ENCODE results near the gene CHORDC1.
"Not testable (repeated sequence)": the region's sequence is repeated elsewhere in the genome, so short reads cannot be mapped to it uniquely, and the experiment has no call there.

The CHORDC1 gene

GRCh38 chr11:90207992-90208391 is 14.9 kb downstream of the CHORDC1 start:
- not testable (repeated sequence) for H3K27me3 ChIP-seq (ENCODE audit: control insufficient read depth, insufficient read depth, low read length); H3K4me1 ChIP-seq (ENCODE audit: control insufficient read depth, insufficient read depth, low read length); H3K4me3 ChIP-seq (ENCODE audit: low read length); H3K9ac ChIP-seq (ENCODE audit: low read length); H3K9me3 ChIP-seq (ENCODE audit: control insufficient read depth, low read length); H3K36me3 ChIP-seq (ENCODE audit: control insufficient read depth, insufficient read depth, low read length)

- no peaks in the 10 kb centered on the region for H3K36me3 ChIP-seq (ENCODE audit: control insufficient read depth, insufficient read depth, low read length)
- no peaks in the 10 kb centered on the region for H3K9me3 ChIP-seq (ENCODE audit: control insufficient read depth, low read length)
- no peak overlapping the region for H3K9ac ChIP-seq (ENCODE audit: low read length)
- no peak overlapping the region for H3K4me3 ChIP-seq (ENCODE audit: low read length)
- H3K4me1 ChIP-seq (ENCODE audit: control insufficient read depth, insufficient read depth, low read length), result no peaks in the 10 kb centered on the region
- H3K27me3 ChIP-seq (ENCODE audit: control insufficient read depth, insufficient read depth, low read length), result no peaks in the 10 kb centered on the region
Observed at GRCh38 chr11:90204832-90205646, 17.8 kb downstream of the CHORDC1 start.

DNA sequence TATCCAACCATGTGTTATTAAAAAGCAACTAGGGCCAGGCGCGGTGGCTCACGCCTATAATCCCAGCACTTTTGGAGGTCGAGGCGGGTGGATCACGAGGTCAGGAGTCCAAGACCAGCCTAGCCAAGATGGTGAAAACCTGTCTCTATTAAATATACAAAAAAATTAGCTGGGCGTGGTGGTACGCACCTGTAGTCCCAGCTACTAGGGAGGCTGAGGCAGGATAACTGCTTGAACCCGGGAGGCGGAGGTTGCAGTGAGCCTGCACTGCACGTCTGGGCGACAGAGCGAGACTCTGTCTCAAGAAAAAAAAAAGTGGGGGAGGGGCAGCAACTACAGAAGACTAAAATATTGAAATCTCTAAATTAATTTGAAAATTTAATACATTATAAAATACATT is 18.4 kb downstream of the CHORDC1 start:
- no peak overlapping the region for H3K4me3 ChIP-seq (ENCODE audit: low read length)
- H3K9ac ChIP-seq (ENCODE audit: low read length), result no peak overlapping the region
- no peaks in the 10 kb centered on the region for H3K27me3 ChIP-seq (ENCODE audit: control insufficient read depth, insufficient read depth, low read length)
- no peaks in the 10 kb centered on the region for H3K9me3 ChIP-seq (ENCODE audit: control insufficient read depth, low read length)
- H3K4me1 ChIP-seq (ENCODE audit: control insufficient read depth, insufficient read depth, low read length), result no peaks in the 10 kb centered on the region
- H3K36me3 ChIP-seq (ENCODE audit: control insufficient read depth, insufficient read depth, low read length), result no peaks in the 10 kb centered on the region

- no peaks in the 10 kb centered on the region for H3K9me3 ChIP-seq (ENCODE audit: control insufficient read depth, low read length)
- no peak overlapping the region for H3K4me3 ChIP-seq (ENCODE audit: low read length)
- no peak overlapping the region for H3K9ac ChIP-seq (ENCODE audit: low read length)
- H3K4me1 ChIP-seq (ENCODE audit: control insufficient read depth, insufficient read depth, low read length), result no peaks in the 10 kb centered on the region
- no peaks in the 10 kb centered on the region for H3K36me3 ChIP-seq (ENCODE audit: control insufficient read depth, insufficient read depth, low read length)
- no peaks in the 10 kb centered on the region for H3K27me3 ChIP-seq (ENCODE audit: control insufficient read depth, insufficient read depth, low read length)
Observed at GRCh38 chr11:90202342-90202741, 20.5 kb downstream of the CHORDC1 start.

DNA sequence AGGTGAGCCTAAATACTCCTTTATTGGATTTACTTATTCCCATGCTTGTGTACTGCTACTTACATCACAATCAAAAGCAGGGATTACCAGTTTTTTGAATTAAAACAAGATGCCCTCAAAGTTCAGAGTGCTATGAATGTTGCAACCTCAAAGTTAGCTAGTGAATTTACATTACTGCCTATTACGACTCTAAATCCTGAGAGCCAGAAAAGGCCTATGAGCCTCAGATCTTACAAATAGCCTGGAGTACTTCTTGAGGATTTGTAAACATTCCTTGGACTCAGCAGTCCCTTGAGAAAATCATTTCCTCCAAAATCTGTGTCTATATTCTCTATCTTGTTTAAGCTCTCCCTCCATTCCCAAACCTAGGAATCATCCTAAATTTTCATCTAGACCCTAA is 25.5 kb downstream of the CHORDC1 start:
- H3K4me1 ChIP-seq (ENCODE audit: control insufficient read depth, insufficient read depth, low read length), result no peaks in the 10 kb centered on the region
- H3K27me3 ChIP-seq (ENCODE audit: control insufficient read depth, insufficient read depth, low read length), result no peaks in the 10 kb centered on the region
- no peak overlapping the region for H3K9ac ChIP-seq (ENCODE audit: low read length)
- no peaks in the 10 kb centered on the region for H3K36me3 ChIP-seq (ENCODE audit: control insufficient read depth, insufficient read depth, low read length)
- H3K4me3 ChIP-seq (ENCODE audit: low read length), result no peak overlapping the region
- H3K9me3 ChIP-seq (ENCODE audit: control insufficient read depth, low read length), result no peaks in the 10 kb centered on the region

- no peak overlapping the region for H3K4me3 ChIP-seq (ENCODE audit: low read length)
- H3K36me3 ChIP-seq (ENCODE audit: control insufficient read depth, insufficient read depth, low read length), result no peaks in the 10 kb centered on the region
- H3K27me3 ChIP-seq (ENCODE audit: control insufficient read depth, insufficient read depth, low read length), result no peaks in the 10 kb centered on the region
- no peak overlapping the region for H3K9ac ChIP-seq (ENCODE audit: low read length)
- H3K9me3 ChIP-seq (ENCODE audit: control insufficient read depth, low read length), result no peaks in the 10 kb centered on the region
- no peaks in the 10 kb centered on the region for H3K4me1 ChIP-seq (ENCODE audit: control insufficient read depth, insufficient read depth, low read length)
Observed at GRCh38 chr11:90192869-90193582, 29.8 kb downstream of the CHORDC1 start.

DNA sequence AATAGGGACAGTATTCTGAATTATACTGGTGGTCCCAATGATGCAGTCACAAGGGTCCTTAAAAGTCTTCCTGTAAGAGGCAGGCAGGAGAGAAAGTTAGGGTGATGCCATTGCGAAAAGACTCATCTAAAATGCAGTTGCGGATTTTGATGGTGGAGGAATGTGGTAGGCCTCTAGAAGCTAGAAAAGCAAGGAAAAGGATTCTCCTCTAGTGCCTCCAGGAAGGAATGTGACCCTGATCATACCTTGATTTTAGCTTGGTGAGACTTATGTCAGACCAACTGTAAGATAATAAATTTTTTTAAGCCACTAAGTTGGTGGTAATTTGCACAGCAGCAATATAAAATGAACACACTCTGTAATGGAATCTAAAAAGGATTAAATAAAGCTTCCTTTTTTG is 33.8 kb downstream of the CHORDC1 start:
- no peaks in the 10 kb centered on the region for H3K9me3 ChIP-seq (ENCODE audit: control insufficient read depth, low read length)
- H3K9ac ChIP-seq (ENCODE audit: low read length), result no peak overlapping the region
- no peaks in the 10 kb centered on the region for H3K4me1 ChIP-seq (ENCODE audit: control insufficient read depth, insufficient read depth, low read length)
- H3K36me3 ChIP-seq (ENCODE audit: control insufficient read depth, insufficient read depth, low read length), result no peaks in the 10 kb centered on the region
- H3K27me3 ChIP-seq (ENCODE audit: control insufficient read depth, insufficient read depth, low read length), result no peaks in the 10 kb centered on the region
- H3K4me3 ChIP-seq (ENCODE audit: low read length), result no peak overlapping the region

DNA sequence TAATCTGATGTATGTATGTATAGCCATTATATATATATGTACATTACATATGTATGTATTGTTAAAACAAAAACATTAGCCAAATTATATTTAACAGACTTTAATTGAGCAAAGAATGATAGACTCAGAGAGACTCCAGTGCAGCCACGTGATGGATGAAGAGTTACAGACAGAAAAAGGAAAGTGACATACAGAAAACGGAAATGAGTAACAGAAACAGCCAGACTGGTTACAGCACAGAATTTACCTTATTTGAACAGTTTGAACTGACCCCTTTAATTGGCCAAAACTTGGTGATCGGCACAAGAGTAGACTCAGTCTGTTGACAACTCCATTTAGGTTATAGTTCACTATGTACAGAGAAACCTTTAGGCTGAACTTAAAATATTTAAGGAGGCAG is 35.0 kb downstream of the CHORDC1 start:
- no peaks in the 10 kb centered on the region for H3K4me1 ChIP-seq (ENCODE audit: control insufficient read depth, insufficient read depth, low read length)
- no peak overlapping the region for H3K4me3 ChIP-seq (ENCODE audit: low read length)
- H3K9me3 ChIP-seq (ENCODE audit: control insufficient read depth, low read length), result no peaks in the 10 kb centered on the region
- H3K9ac ChIP-seq (ENCODE audit: low read length), result no peak overlapping the region
- H3K27me3 ChIP-seq (ENCODE audit: control insufficient read depth, insufficient read depth, low read length), result no peaks in the 10 kb centered on the region
- H3K36me3 ChIP-seq (ENCODE audit: control insufficient read depth, insufficient read depth, low read length), result no peaks in the 10 kb centered on the region

GRCh38 chr11:90179923-90180322 is 42.9 kb downstream of the CHORDC1 start:
- H3K27me3 ChIP-seq (ENCODE audit: control insufficient read depth, insufficient read depth, low read length), result no peaks in the 10 kb centered on the region
- no peaks in the 10 kb centered on the region for H3K4me1 ChIP-seq (ENCODE audit: control insufficient read depth, insufficient read depth, low read length)
- H3K9ac ChIP-seq (ENCODE audit: low read length), result no peak overlapping the region
- no peak overlapping the region for H3K4me3 ChIP-seq (ENCODE audit: low read length)
- no peaks in the 10 kb centered on the region for H3K9me3 ChIP-seq (ENCODE audit: control insufficient read depth, low read length)
- no peaks in the 10 kb centered on the region for H3K36me3 ChIP-seq (ENCODE audit: control insufficient read depth, insufficient read depth, low read length)

- Histone ChIP-seq H3K36me3 (ENCODE audit: control insufficient read depth, insufficient read depth, low read length) (no peaks in the 10 kb centered on the region), H3K4me3 (ENCODE audit: low read length) (no peak overlapping the region), H3K4me1 (ENCODE audit: control insufficient read depth, insufficient read depth, low read length) (no peaks in the 10 kb centered on the region), H3K27me3 (ENCODE audit: control insufficient read depth, insufficient read depth, low read length) (no peaks in the 10 kb centered on the region), H3K9ac (ENCODE audit: low read length) (no peak overlapping the region), H3K9me3 (ENCODE audit: control insufficient read depth, low read length) (no peaks in the 10 kb centered on the region)
Observed at GRCh38 chr11:90178751-90179150, 44.1 kb downstream of the CHORDC1 start.

- no peaks in the 10 kb centered on the region for H3K4me1 ChIP-seq (ENCODE audit: control insufficient read depth, insufficient read depth, low read length)
- no peak overlapping the region for H3K9ac ChIP-seq (ENCODE audit: low read length)
- no peak overlapping the region for H3K4me3 ChIP-seq (ENCODE audit: low read length)
- no peaks in the 10 kb centered on the region for H3K27me3 ChIP-seq (ENCODE audit: control insufficient read depth, insufficient read depth, low read length)
- H3K9me3 ChIP-seq (ENCODE audit: control insufficient read depth, low read length), result no peaks in the 10 kb centered on the region
- H3K36me3 ChIP-seq (ENCODE audit: control insufficient read depth, insufficient read depth, low read length), result no peaks in the 10 kb centered on the region
Observed at GRCh38 chr11:90176069-90176468, 46.8 kb downstream of the CHORDC1 start.

DNA sequence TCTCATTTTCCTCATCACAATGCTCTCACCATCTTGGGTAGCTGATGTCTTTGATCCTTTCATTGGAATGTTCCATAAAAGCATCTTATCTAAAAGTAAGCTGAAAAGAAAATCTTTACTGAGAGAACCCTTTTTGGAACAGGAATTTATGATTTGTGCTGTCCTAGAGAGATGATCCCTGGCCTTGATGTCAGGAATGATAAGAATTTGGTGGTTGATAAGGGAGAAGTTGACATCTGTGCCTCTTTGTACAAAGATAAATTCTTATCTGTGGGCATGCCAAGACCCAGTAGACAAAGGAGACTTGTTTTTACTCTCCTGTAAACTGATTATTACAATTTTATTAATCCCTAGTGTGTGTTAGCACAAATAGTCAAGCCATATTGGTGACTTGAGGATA is 51.5 kb downstream of the CHORDC1 start:
- Histone ChIP-seq H3K9me3 (ENCODE audit: control insufficient read depth, low read length) (no peaks in the 10 kb centered on the region), H3K36me3 (ENCODE audit: control insufficient read depth, insufficient read depth, low read length) (no peaks in the 10 kb centered on the region)

More for the DNA sequence above, 51.5 kb downstream of the CHORDC1 start:
- no peaks in the 10 kb centered on the region for H3K4me1 ChIP-seq (ENCODE audit: control insufficient read depth, insufficient read depth, low read length)
- H3K27me3 ChIP-seq (ENCODE audit: control insufficient read depth, insufficient read depth, low read length), result no peaks in the 10 kb centered on the region
- H3K4me3 ChIP-seq (ENCODE audit: low read length), result no peak overlapping the region
- H3K9ac ChIP-seq (ENCODE audit: low read length), result no peak overlapping the region
